Esophagus muscularis mucosa (tissue), 4 donors: Measurements from ENCODE around the gene EBF3. TPM values are rescaled to one million over a fixed set of nuclear protein-coding genes. Genes with fewer than 3 reads are reported as not detected.

Source experiments
- DNase-seq: peaks from one replicate; pipeline ENCODE4 v3.0.0-alpha.2; 2017; ENCODE audit errors: extremely low spot score
- H3K27ac ChIP-seq, 4 donors: fragments of 200-600 bp; sonication (generic); replicated peaks in 1 of 4; 1 replicate in 3 of 4; 2 replicates in 1 of 4; pipeline ENCODE4 v1.5.1; 2016 to 2019; ENCODE audit warnings: mild to moderate bottlenecking in 1 of 4
- H3K27me3 ChIP-seq, 4 donors: fragments of 200-600 bp; sonication (generic); one replicate each; pipeline versions ENCODE4 v1.5.1 to v1.6.0; 2016 to 2019
- H3K36me3 ChIP-seq, 4 donors: fragments of 200-600 bp; sonication (generic); one replicate each; pipeline ENCODE4 v1.5.1; 2016 to 2019
- H3K4me1 ChIP-seq, 4 donors: fragments of 200-600 bp; sonication (generic); one replicate each; pipeline ENCODE4 v1.5.1; 2016 to 2019
- H3K4me3 ChIP-seq, 4 donors: fragments of 200-600 bp; sonication (generic); 1 replicate in 2 of 4; 2 replicates in 2 of 4; pipeline ENCODE4 v1.5.1; 2016 to 2019; ENCODE audit warnings: mild to moderate bottlenecking in 4 of 4, moderate library complexity in 1 of 4
- H3K9me3 ChIP-seq, 4 donors: fragments of 200-600 bp; sonication (generic); 1 replicate in 3 of 4; 2 replicates in 1 of 4; pipeline ENCODE4 v1.5.1; 2016 to 2019
- EP300 ChIP-seq: sonication (generic); formaldehyde crosslinking; IDR thresholded peaks from one replicate; pipeline ENCODE4 v1.6.1; 2017; ENCODE audit warnings: antibody characterized with exemption
- POLR2A ChIP-seq: fragments of 450-650 bp; IDR thresholded peaks from one replicate; pipeline ENCODE4 v1.6.1; 2017; ENCODE audit warnings: antibody characterized with exemption, moderate library complexity, mild to moderate bottlenecking, low read depth
- POLR2AphosphoS5 ChIP-seq, 2 donors: sonication (generic); formaldehyde crosslinking; IDR thresholded peaks; one replicate each; pipeline ENCODE4 v1.6.1; 2017; ENCODE audit warnings: antibody characterized with exemption in 2 of 2
- WGBS: methylation state at CpG from one replicate; pipeline ENCODE4 v1.1.5; 2018; 5-methylcytosine and 5-hydroxymethylcytosine counted together
- intact Hi-C: fragments of 100-400 bp; cut with DNase I; formaldehyde crosslinking; loops from one replicate; pipeline ENCODE4 v1.15.1; 2023
- total RNA-seq, 4 donors: library from RNA; depleted of rRNA; stranded (reverse); fragments of >200 nt; gene quantifications; one replicate each; pipeline versions ENCODE4 v1.1.0 to v1.2.1, GENCODE V29; 2016
- TF ChIP-seq, protein P1 (sequence below), 3 experiments: fragments of 200-600 bp in 2 of 3; fragments of 450-650 bp in 1 of 3; sonication (generic) in 2 of 3; IDR thresholded peaks; one replicate each; pipeline ENCODE4 v1.5.1; 2017 to 2019; ENCODE audit warnings: antibody characterized with exemption in 3 of 3, mild to moderate bottlenecking in 2 of 3, moderate library complexity in 1 of 3

Gene EBF3
- total RNA-seq, 4 donors from 2014 or later = 2.9 to 7.3 (median 5.2) TPM

DNA sequence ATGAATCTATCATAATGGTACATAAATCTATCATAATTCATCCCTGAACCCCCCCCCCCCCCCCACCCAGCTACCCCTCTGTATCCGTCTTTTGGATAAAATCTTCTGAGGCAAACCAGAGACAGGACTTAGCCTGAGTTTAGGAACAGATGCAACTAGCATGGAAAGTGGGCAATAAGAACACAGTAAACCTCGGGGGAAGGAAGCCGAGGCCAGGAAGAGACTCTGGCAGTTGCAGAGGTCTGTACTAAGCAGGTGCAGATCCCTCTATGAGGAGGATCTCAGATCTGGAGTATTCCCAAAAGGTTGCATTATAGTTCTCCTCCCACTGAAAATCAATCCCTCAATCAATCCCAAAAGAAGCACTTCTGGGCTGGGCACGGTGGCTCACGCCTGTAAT is 87.2 kb downstream of the EBF3 start:
- TF ChIP-seq, protein P1, sequence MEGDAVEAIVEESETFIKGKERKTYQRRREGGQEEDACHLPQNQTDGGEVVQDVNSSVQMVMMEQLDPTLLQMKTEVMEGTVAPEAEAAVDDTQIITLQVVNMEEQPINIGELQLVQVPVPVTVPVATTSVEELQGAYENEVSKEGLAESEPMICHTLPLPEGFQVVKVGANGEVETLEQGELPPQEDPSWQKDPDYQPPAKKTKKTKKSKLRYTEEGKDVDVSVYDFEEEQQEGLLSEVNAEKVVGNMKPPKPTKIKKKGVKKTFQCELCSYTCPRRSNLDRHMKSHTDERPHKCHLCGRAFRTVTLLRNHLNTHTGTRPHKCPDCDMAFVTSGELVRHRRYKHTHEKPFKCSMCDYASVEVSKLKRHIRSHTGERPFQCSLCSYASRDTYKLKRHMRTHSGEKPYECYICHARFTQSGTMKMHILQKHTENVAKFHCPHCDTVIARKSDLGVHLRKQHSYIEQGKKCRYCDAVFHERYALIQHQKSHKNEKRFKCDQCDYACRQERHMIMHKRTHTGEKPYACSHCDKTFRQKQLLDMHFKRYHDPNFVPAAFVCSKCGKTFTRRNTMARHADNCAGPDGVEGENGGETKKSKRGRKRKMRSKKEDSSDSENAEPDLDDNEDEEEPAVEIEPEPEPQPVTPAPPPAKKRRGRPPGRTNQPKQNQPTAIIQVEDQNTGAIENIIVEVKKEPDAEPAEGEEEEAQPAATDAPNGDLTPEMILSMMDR (IDR thresholded peaks at IDR 0.05) = no peak
- no peak for TF ChIP-seq POLR2AphosphoS5 (IDR thresholded peaks at IDR 0.05)
- TF ChIP-seq POLR2A = no peak
- TF ChIP-seq EP300 = no peak
- intact Hi-C loops = no loop called here
- Histone ChIP-seq H3K4me3 (no peak overlapping the region), H3K27me3 (no peaks in the 10 kb centered on the region), H3K36me3 (peaks cover 0 to 20% (median 0%) of the 10 kb centered on the region in 4 donors), H3K27ac (no peak overlapping the region), H3K9me3 (no peaks in the 10 kb centered on the region), H3K4me1 (peaks cover 0 to 1% (median 0%) of the 10 kb centered on the region in 4 donors)
- DNase-seq = no peak
- WGBS = 84% methylated on average over 5 of the region's 5 CpGs

DNA sequence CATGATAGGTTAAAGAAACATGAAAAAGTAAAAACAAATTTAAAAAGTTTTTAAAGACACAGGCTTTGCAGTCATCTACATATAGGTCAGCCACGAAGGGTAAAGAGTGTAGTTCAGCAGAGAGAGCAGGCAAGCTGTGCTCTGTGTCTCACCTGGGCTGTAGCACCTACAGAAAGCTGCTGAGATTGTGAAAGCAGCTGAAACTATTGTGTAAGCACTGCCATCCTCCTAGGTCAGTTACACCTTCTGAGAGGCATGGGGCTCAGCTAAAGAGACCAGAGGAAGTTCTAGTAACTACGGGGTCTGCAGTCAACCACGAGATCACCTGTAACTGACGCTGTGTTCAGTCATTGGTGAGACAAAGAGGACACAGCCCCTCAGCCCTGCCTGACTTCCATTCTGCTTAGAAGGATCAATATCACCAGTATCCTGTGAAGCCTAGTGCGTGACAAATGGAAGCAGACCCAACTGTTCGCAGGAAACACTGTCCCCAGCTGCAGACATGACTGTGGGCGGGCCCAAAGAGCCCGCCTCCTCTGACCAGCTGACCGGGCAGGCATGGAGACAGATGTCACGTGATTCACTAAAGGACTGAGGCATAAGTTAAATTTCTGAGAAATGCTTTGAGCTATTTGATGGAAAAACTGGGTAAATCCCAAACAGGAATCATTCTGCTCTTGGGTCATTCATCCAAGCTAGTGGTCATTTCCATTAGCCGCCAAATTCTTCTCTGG is 87.9 kb downstream of the EBF3 start:
- peaks cover 0 to 24% (median 0%) of the 10 kb centered on the region in 4 donors for H3K36me3 ChIP-seq
- H3K27me3 ChIP-seq = no peaks in the 10 kb centered on the region
- peaks cover 0 to 8% (median 5%) of the 10 kb centered on the region in 4 donors for H3K4me1 ChIP-seq
- TF ChIP-seq EP300 (no peak), POLR2A (no peak), POLR2AphosphoS5 (IDR thresholded peaks at IDR 0.05) (no peak)
- TF ChIP-seq, protein P1 (IDR thresholded peaks at IDR 0.05) = no peak
- no peak overlapping the region for H3K27ac ChIP-seq
- no peaks in the 10 kb centered on the region for H3K9me3 ChIP-seq
- no peak for DNase-seq
- WGBS = 75% methylated on average over 8 of the region's 11 CpGs
- intact Hi-C loops = no loop called here
- no peak overlapping the region for H3K4me3 ChIP-seq

DNA sequence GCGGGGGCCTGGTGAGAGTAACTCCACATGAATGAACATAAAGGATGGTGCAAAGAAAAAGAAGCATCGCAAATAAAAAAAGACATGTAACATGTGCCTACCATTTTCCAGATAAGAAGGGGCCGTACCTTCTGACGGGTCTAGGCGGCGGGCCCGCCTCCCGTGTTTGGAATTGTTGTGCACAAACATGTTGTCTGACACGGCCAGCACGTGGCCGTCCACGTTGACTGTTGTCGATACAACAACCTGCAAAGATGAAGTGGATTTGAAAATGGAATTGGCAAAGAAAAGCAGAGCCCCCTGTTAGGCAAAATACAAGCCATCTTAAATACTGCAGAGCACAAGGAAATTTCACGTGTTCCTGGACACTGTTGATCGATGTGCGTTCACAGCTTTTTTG is 90.7 kb downstream of the EBF3 start:
- TF ChIP-seq POLR2A = no peak
- no peak for TF ChIP-seq POLR2AphosphoS5 (IDR thresholded peaks at IDR 0.05)
- TF ChIP-seq, protein P1 (IDR thresholded peaks at IDR 0.05) = no peak
- TF ChIP-seq EP300 = no peak
- 95% methylated on average over 16 of the region's 16 CpGs for WGBS
- intact Hi-C loops = no loop called here

DNA sequence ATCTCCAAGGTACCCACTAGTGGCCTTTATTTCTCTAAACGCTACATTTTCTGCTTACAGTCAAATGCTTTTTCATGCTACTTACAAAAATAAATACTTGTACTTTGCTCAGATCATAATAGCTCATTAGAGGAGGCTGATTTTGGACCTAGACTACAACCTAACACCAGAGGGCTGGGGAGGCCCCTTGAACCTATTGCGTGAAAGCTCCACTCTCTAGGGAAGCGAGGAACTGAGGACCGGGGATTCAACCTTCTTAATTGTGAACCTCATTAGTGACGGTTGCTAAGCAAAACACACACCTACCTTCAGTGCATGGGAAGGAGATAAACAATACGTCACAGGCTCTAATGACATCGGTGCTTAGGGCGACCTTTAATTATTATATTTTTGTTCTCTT is 92.1 kb downstream of the EBF3 start:
- no peaks in the 10 kb centered on the region for H3K9me3 ChIP-seq
- peaks cover 0 to 14% (median 13%) of the 10 kb centered on the region in 4 donors for H3K4me1 ChIP-seq
- 91% methylated on average over 8 of the region's 8 CpGs for WGBS
- TF ChIP-seq POLR2A (no peak), POLR2AphosphoS5 (IDR thresholded peaks at IDR 0.05) (no peak), EP300 (no peak)
- TF ChIP-seq, protein P1 (IDR thresholded peaks at IDR 0.05) = no peak
- no peak overlapping the region for H3K27ac ChIP-seq
- intact Hi-C loops = no loop called here
- peaks cover 0 to 58% (median 3%) of the 10 kb centered on the region in 4 donors for H3K36me3 ChIP-seq
- no peak for DNase-seq
- H3K4me3 ChIP-seq = no peak overlapping the region
- H3K27me3 ChIP-seq = no peaks in the 10 kb centered on the region

More for the DNA sequence above, 90.7 kb downstream of the EBF3 start:
- peaks cover 0 to 14% (median 13%) of the 10 kb centered on the region in 4 donors for H3K4me1 ChIP-seq
- no peak for DNase-seq
- no peak overlapping the region for H3K4me3 ChIP-seq
- H3K36me3 ChIP-seq = peaks cover 0 to 46% (median 0%) of the 10 kb centered on the region in 4 donors
- no peaks in the 10 kb centered on the region for H3K9me3 ChIP-seq
- no peaks in the 10 kb centered on the region for H3K27me3 ChIP-seq
- H3K27ac ChIP-seq = no peak overlapping the region
